Gastrocnemius medialis (tissue), 4 donors: ENCODE results near the gene AHDC1.

Source experiments
- POLR2A ChIP-seq, 2 donors: fragments of 450-650 bp; IDR thresholded peaks; one replicate each; pipeline ENCODE4 v1.6.1; 2017; ENCODE audit warnings: antibody characterized with exemption in 2 of 2, mild to moderate bottlenecking in 2 of 2, moderate library complexity in 2 of 2
- TF ChIP-seq, protein P1 (sequence below), 5 experiments: fragments of 450-650 bp in 3 of 5; fragments of 200-600 bp in 2 of 5; sonication (generic) in 2 of 5; IDR thresholded peaks in 4 of 5; conservative IDR thresholded peaks in 1 of 5; 1 replicate in 4 of 5; 2 replicates in 1 of 5; pipeline ENCODE4 v1.5.1; 2016 to 2019; ENCODE audit warnings: antibody characterized with exemption in 5 of 5, mild to moderate bottlenecking in 3 of 5, moderate library complexity in 3 of 5

DNA sequence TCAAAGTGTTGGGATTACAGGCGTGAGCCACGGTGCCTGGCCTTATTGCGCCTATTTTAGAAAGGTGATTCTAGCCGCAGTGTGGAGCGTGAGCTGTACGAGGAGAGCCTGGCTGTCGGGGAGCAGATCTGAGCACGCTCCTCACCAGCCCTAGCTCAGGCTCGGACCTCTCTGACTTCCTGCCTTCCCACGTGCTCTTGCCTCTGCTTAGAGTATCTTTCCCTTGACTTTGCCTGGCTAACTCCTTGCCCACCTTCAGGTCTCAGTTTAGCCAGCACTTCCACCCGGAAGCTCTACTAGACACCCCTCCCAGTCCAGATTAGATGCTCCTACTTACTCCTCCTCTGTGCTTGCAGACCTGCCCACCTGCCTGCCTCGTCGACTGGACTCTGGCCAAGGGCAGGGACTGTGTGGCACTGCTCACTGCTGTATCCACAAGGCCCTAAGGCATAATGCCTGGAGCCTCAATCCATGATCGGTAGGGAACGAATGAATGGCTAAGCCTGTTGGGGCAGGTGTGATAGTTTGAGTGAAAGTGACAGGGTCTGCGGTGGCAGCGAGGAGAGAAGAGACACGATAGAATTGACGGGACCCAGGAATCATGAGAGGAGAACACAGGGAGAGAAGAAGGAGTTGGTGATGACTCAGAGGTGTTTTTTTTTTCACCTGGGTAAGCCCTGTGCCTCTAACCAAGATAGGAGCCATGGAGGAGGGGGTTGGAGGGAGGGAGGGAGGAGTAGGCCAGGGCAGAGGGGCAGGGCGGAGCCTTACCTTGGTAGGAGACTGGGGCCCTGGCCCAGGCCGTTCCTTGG is 85.8 kb downstream of the AHDC1 start:
- no peak for TF ChIP-seq POLR2A (IDR thresholded peaks at IDR 0.05)
- TF ChIP-seq, protein P1, sequence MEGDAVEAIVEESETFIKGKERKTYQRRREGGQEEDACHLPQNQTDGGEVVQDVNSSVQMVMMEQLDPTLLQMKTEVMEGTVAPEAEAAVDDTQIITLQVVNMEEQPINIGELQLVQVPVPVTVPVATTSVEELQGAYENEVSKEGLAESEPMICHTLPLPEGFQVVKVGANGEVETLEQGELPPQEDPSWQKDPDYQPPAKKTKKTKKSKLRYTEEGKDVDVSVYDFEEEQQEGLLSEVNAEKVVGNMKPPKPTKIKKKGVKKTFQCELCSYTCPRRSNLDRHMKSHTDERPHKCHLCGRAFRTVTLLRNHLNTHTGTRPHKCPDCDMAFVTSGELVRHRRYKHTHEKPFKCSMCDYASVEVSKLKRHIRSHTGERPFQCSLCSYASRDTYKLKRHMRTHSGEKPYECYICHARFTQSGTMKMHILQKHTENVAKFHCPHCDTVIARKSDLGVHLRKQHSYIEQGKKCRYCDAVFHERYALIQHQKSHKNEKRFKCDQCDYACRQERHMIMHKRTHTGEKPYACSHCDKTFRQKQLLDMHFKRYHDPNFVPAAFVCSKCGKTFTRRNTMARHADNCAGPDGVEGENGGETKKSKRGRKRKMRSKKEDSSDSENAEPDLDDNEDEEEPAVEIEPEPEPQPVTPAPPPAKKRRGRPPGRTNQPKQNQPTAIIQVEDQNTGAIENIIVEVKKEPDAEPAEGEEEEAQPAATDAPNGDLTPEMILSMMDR (IDR thresholded peaks at IDR 0.05 in 4 of 5, conservative IDR thresholded peaks at IDR 0.05 in 1 of 5) = no peak
